GM18909 (cell line): ENCODE measurements around the gene DMD.
A peak's percentile ranks its signal among the peaks of the same experiment; 100 is the strongest.

ENCODE experiments used
- ATAC-seq: cut with Tn5 transposase; IDR thresholded peaks from one replicate; pipeline ENCODE4 v1.9.1; 2021; ENCODE audit warnings: mild to moderate bottlenecking; ENCODE audit not compliant: unreplicated experiment, poor library complexity

DMD gene

DNA sequence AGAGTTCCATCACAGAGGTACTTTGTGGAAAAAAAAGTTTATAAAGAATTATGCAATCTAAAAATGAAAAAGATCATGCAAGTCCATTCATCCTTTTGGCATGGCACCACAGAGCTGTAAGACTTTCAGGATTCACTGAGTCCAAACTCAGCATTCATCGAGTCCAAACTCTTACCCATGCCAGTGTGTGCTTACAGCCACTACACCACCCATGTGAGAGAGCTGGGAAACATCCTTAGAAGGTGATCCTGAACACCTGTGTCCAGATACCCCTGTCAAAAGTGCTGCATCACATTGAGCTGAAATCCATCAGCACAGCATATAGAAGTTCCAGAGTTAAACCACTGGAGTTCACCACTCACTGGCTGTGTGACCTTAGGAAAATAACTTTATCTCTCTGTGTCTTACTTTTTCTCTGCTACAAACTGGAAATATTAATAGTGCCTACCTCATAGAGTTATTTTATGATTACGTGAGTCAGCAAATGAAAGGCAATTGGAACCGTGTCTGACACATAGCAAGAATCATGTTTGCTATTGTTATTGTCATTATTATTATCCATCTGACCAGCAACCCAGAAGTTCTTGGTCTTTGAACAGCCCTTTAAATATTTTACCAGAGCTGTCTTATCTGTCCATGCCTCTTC is 2024.5 kb downstream of the DMD start:
- ATAC-seq, result no peak

DNA sequence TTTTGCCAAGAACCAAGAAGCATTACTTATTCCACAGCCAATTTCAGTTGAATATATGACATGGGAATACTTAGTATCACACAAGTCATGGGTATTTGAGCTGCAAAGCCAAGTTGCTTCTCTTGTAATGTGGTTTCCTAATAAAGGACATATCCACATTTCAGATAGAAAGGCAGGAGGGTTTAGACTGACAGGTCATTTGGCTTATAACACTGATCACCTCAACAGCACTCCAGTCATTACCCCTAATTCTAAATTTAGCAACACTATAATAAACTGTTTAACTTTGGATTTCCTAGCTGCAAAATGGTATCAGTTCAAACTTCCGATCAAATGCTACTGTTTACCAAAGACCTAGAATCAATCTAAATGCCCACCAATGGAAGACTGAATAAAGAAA is 2025.5 kb downstream of the DMD start:
- ATAC-seq, result no peak

DNA sequence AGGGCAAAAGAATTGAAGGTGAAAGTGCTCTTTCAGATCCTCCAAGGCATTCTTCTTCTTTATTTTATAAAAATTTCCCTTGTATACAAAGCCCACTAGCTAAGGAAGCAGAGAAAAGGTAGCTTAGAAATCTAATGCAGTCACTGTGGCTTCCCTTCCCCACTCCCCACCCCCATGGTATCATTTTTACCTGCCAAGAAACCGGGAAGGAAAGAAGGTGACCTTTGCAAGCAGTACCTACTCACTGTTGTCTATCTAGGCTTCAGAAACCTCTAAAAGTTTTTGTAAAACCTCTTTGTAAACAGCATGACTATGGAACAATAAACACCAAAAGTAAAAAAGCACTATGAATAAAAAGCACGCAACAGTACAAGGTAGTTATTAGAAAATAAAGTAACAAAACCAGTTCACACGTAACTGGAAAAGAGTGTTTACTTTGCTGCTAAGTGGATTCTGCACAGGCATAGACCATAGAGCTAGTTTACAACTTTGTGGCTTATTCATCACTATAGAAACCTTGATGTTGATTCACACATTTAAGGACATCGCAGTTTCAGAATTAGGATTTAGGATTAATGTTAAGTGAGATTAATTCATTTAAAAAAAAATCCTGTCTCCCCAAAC is 2029.9 kb downstream of the DMD start:
- ATAC-seq, result no peak

DNA sequence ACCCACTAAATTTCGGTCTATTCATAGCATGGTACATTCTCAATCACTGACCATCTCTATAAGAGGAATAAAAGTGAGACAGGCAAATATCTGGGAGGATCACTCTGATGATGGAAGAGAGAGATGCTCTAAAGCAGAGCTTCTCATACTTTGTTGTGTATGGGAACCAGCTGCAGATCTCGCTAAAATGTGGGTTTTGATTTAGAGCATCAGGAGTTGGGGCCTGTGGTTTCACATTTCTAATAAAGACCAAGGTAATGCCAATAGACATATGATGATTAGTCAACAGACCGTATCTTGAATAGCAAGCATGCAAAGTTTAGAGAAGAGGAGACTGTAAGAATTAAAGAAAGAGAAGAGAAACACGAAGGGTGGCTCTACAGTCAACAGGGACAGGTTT is 2032.1 kb downstream of the DMD start:
- ATAC-seq, result no peak

DNA sequence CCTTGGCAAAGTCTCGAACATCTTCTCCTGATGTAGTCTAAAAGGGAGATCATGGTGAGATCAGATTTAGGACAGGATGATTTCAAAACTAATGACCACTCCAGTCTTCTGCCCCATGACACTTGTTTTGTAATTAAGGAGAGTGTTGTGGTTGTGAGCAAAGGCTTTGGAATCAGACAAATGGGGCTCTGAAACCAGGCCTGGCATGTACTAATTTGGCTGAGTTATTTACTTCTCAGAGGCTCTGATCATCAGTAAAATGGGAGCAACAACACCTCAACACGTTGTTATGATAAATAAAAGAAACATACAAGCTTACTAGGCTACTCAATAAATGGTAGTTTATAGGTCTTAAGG is 2032.6 kb downstream of the DMD start:
- ATAC-seq, result no peak

DNA sequence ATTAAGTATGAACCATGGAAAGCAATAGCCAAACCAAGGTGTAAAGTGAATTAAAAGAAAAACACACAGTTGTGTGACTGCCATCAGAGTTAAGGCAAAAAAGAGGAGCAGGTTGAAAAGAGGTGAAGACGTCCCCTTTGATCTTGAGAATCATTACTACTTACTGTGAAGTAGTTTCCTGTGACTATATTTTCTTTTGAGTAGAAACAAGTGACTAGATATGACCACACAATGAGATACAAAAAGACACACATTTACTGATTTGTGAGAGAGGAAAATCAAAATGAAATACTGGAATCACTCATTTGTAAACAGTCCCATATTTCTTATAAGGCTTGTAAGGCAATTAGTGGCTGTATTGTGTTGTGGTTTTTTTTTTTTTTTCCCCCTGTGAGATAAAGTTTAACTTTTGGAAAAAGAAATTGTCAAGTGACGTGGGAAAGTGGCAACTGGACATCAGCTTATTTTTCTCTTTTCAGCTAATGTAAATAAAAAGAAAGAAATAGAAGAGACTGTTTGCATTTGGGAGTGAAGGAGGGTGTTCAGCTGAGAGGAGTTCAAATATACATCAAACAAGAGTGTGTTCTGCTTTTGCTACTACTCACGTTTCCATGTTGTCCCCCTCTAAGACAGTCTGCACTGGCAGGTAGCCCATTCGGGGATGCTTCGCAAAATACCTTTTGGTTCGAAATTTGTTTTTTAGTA is 2033.1 kb downstream of the DMD start:
- ATAC-seq, result peak; percentile 67

DNA sequence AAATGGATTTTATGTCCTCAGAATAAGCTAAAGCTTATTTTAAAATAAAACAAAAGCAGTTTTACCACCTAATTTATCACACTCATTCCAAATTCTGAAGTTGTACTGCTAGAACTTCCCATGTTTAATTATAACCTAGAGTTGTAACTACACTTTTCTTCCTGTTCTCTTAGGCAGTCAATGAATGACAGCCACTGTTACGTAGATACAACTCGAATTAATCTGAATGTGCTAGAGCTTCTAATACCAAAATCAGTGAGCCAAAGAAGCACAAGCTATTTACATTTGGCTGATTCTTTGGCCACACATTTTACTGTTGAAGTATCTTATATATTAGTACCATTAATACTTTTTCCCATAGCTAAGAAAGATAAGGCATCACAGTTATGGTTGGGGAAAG is 2040.6 kb downstream of the DMD start:
- no peak for ATAC-seq

DNA sequence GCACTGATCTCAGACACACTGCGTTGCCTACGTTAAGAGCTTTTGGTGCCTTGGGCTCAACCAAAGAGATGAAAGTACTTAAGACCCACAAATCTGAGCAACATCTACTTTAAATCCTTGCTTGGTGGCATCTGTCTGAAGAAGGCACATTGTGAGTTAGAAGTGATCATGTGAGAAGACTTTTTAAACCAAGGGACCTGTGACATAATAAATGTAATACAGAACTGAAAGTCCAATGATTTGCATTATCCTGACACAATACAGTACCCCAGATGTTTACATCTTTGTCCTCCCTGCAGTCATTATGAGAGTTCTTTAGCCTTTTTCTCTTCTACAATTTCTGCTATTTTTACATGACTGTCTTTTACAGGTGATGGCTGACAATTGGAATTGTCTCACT is 2042.8 kb downstream of the DMD start:
- ATAC-seq, result peak; percentile 98

DNA sequence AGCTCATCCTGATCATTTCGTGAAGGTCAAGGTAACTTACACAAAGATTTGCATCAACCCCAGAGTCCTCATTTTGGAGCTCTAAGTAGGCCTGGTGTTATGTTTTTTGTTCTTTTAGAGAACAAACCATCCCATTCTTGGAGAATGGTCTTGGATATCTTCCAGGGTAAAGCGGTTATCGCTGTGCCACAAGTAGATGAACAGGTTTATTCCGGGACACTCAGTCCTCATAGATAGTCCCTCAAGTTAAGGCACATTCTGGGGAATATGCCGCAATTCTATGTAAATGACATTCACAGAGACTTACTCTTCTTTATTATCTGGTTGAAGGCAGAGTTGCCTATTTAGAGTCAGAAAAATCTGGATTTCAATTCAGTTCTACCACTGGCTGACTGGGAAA is 2044.5 kb downstream of the DMD start:
- ATAC-seq, result no peak

DNA sequence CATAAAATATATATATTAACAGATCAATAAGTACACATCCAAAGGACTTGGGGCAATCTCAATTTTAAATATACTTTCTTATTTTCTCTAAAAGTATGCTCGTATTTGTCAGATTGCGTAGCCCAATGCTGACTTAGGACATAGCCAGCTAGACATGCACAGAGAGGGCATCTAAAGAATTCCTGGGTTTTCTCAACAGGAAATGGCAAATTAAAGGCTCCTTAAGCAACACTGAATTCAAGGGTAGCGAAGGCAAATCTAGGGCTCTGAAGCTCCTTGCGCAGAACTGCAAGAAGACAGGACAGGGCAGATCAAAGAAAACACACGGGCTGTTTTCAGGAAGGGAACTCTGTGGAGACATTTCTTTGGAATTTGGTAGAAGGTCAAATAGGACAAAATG is 2044.9 kb downstream of the DMD start:
- no peak for ATAC-seq

DNA sequence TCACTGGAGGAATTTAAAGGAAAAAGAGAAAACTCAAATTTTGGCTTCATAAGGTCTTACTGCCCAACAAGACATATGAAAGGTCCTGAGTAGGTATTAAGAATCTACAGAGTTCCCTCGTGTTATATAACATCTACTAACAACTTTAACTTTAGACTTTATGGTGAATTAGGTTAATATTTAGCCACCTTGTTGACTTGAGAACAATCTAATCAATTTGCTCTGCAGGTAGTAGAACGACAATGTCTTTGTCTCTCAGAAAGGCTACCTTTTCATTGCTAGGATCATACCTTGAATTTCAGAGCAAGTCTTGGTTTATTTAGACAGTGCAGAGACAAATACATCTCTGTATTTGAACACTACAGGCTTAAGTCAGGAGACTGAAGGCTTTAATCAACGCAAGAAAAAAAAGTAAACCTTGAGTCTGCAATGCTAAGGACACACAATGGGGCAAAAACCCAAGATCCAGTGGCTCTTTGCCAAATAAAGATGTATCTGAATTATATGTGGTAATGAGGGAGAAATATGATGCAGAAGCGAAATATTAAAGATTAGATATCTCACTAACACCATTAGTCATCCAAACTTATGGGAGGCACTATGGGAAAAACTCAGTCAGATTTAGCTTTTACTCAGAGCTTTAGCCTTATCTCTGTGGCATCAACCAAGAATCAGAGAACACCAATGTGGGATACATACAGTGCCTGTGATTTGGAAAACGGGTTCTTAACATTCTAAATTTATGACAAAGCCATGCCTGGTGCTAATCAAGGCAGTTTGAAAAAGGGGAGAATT is 2045.9 kb downstream of the DMD start:
- ATAC-seq, result no peak

DNA sequence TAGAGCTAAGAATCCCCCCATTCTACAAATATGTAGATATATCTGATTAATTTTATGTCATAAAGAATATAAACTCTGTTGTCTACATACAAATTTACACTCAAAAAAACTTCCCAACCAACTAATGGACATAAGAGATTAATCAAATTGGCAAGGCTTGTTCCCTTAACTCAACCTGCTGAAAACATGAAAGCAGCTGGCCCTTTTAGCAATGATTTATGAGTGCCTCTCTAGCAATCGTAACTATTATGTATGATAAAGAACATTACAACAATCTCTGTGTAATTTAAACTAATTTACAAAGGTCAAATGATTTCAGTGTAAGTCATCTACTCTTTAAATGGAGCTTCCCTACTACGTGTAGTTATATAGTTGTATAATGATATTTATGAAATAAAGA is 2056.4 kb downstream of the DMD start:
- no peak for ATAC-seq

DNA sequence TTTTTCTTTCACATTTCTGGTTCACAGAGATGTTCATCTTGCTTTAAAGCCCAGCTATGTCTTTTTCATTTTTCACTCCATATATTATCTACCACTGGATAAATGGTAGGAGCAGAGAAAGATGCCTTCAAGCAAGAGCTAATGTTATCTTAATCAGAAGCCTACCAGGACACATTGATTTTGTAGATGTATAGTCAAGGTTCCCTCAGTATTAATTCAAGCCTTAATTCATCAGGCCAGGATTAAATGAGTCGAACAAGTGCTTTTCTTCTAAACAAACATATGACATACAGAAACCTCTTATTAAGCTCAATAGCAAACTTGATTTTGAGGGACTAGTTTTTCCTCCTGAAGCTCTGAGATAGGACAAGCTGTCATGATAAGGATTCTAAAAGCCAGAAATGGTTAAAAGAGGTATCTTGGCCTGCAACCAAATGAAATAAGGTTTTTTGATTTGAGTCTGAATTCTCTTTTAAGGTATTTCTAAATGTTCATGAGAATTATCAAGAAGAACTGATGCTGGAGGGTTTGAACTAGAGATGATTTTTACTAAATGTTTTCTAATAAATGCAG is 2057.8 kb downstream of the DMD start:
- ATAC-seq, result no peak

DNA sequence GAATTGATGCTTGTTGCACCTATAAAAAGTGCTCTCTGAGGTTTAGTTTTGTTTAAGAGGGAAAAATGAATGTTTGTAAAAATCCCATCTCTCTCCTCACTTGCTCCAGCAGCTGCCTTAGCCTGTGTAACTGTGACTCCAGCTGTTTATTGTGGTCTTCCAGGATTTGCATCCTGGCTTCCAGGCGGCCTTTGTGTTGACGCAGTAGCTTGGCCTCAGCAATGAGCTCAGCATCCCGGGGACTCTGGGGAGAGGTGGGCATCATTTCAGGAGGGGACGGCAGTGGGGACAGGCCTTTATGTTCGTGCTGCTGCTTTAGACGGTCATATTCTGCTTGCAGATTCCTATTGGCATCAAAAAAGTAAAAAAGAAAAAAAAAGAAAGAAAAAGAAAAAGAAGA is 2064.2 kb downstream of the DMD start:
- no peak for ATAC-seq

DNA sequence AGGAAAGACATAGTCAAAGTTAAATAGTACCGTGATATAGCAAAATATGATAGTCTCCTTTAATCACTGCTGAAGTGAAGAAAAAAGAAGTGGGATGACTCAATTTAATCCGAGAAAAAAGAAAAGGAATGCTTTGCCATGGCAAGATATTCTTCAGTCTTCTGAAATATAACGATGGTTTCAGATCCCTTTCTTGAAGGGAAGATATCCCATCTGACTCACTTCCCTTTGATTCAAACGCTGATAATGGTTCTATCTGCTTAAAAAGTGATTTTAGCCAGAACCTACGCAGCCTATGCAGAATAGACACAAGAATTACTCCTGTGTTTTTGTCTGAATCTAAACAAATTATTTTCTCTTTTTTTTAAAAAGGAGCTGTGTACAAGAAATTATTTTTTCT is 2071.4 kb downstream of the DMD start:
- no peak for ATAC-seq

DNA sequence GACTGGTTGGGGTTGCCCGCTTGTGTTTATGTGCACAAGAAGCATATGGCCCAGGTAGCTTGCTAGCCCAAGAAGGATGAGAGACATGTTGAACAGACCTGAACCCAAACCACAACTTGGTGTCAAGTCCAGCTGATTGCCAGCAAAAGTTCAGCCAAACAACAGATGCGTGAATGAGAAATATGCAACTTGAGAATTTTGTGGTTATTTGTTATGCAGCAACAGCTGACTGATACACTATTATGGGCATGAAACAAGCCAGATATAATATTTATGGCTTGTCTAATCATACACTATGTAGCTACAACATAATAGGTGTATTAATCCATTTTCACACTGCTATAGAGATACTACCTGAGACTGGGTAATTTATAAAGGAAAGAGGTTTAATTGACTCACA is 2073.2 kb downstream of the DMD start:
- no peak for ATAC-seq

DNA sequence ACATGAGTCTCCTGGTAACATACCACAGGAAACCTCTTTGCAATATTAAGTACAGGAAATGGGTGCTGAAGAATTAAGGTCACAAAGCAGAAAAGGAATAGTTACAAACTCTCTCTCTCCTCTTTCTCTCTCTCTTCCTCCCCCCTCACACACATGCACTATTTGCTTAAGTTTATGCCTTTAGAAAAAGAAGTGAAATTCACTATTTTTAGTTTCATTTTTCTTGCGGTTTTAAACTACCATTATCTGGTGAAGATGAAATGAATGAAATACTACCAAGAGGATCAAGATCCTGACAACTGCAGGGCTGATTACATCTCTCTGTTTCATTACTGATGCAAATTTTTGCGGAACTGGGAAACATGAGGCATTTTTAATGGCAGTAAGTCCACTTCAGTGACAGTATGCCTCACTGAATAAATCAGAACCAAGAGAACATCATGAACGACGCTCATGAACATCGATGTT is 2075.2 kb downstream of the DMD start:
- peak; percentile 96 for ATAC-seq

DNA sequence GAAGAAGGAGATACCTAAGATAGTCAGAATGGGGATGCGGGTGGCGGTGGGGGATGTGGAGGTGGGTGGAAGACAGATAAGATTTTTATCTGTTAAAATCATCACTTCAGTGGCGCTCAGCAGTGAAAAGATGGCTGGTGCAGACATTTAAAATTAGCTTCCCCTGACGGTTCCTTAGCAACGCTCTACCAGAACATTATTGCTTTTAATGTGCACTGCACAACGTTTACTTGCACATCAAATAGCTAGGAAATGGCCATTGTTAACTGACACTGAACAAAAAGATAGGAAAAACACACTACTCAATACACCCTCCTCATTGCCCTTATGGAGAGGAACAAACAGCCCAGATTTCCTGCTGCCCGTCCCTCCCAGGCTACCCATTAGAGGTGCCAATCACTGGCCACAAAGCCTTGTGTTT is 2078.5 kb downstream of the DMD start:
- ATAC-seq, result no peak

DNA sequence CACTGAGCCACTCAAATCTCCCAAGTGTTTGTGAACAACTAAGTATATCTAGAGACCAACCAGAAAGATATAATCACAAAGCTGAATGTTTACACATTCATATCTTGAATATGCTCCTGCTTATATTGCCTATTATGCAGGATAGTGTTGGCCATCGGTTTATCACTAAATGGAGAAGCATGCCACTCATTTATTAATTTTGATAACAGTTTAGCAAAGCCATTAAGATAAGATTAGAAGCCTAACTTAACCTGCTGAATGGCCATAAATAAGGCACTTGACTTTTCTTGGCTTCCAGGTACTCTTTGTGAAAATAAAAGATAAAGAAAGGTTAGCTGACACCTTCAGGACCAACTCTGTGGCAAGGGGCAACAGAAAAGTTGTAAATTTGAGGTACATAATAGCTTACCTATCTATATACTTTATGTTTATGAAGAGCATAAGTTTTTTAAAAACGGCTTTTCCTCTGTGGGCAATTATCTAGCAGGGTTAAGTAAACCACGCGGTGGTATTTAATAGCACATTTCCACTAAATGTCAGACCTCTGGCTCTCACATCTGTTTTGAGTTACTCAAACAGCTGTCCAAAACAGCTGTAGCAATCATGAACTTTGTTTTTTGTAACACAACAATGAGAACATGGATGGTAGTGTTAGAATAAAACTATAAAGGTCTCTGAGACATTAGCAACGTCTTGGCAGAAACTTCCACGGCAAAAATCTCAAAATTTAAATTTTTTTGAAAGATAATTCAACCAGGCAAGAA is 2080.7 kb downstream of the DMD start:
- no peak for ATAC-seq

DNA sequence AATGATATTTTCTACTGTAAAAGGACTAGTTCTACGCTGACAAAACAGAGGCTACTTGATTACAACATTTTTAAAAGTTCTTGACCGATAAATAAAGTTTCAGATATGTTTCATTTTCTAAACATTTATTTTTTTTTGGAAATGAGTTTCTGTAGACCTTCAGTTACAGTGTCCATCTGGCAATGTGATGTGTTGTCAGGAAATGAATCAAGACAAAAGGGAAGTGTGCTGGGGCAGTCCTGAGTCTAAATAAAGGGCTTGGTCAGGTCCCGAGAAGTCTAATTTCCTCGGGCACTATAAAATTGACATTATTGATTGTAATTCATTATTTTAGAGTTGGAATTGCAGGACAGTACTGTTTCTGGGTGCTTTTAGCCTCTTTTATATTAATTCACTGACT is 2082.5 kb downstream of the DMD start:
- ATAC-seq, result no peak
